ENCODE data around the gene STK39.

DNA sequence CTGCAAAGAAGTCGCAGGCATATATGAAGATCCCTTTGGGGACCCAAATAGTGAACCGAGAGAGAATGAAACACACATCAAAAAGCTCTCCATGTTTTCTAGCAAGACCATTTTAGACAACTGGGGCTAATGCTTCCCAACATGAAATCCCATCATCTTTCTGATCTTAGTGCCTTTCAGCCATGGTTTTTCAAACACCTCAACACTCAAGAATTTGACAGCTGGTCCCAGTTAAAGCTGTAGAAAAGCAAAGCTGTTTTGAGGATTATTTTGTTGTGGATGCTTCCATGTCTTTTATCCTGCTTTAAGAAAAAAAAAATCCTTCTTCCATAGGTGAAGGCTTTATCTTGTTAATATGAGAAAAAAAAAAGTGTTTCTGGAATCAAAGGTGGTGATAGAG is 259.1 kb downstream of the STK39 start:
- no peak for TF ChIP-seq EZH2 (IDR thresholded peaks at IDR 0.05; ENCODE audit: borderline replicate concordance, insufficient read depth, low read depth, low read length, poor library complexity, severe bottlenecking)
- no peak for TF ChIP-seq CTCF (IDR thresholded peaks at IDR 0.05)

Data from B cell (primary cell).